Esophagus (tissue), 2 donors: Measurements from ENCODE around the gene FMNL2. TPM values are rescaled to one million over a fixed set of nuclear protein-coding genes. Genes with fewer than 3 reads are reported as not detected.

Experiments
- H3K27ac ChIP-seq, 2 donors: one replicate each; pipeline ENCODE4 v1.5.1; 2013; ENCODE audit warnings: low read depth in 2 of 2, mild to moderate bottlenecking in 2 of 2, inconsistent platforms in 1 of 2, low read length in 1 of 2, moderate library complexity in 1 of 2
- H3K27me3 ChIP-seq, 2 donors: one replicate each; pipeline ENCODE4 v1.6.1; 2013; ENCODE audit warnings: low read length in 2 of 2, control low read depth in 1 of 2, mild to moderate bottlenecking in 1 of 2; ENCODE audit not compliant: insufficient read depth in 2 of 2, control insufficient read depth in 1 of 2
- H3K36me3 ChIP-seq, 2 donors: one replicate each; pipeline ENCODE4 v1.6.1; 2013; ENCODE audit warnings: low read length in 1 of 2; ENCODE audit not compliant: control insufficient read depth in 2 of 2, insufficient read depth in 2 of 2
- H3K4me1 ChIP-seq, 2 donors: one replicate each; pipeline ENCODE4 v1.6.1; 2013; ENCODE audit warnings: low read length in 1 of 2; ENCODE audit not compliant: control insufficient read depth in 2 of 2, insufficient read depth in 2 of 2
- H3K4me3 ChIP-seq, 2 donors: one replicate each; pipeline ENCODE4 v1.5.1; 2013; ENCODE audit warnings: low read length in 2 of 2, mild to moderate bottlenecking in 2 of 2, low read depth in 1 of 2, moderate library complexity in 1 of 2
- H3K9me3 ChIP-seq, 2 donors: one replicate each; pipeline ENCODE4 v1.6.1; 2013; ENCODE audit warnings: mild to moderate bottlenecking in 2 of 2, low read depth in 1 of 2, low read length in 1 of 2, moderate library complexity in 1 of 2; ENCODE audit not compliant: control insufficient read depth in 2 of 2, insufficient read depth in 1 of 2
- WGBS, 2 donors: extraction: QIAGEN DNeasy Blood & Tissue Kit; methylation state at CpG; one replicate each; pipeline ENCODE4 v1.1.7; 2013; 5-methylcytosine and 5-hydroxymethylcytosine counted together
- polyA plus RNA-seq, 2 donors: library from polyadenylated mRNA; stranded (reverse); fragments of 200-250 nt; gene quantifications; one replicate each; pipeline ENCODE4 v1.2.3, GENCODE V29; 2013
- donor health status: healthy with polysubstance abuse.
- donor health status: Bipolar disorder and iron deficiency.

FMNL2 gene
- polyA plus RNA-seq, 2 donors: 4.2 to 5.3 TPM

DNA sequence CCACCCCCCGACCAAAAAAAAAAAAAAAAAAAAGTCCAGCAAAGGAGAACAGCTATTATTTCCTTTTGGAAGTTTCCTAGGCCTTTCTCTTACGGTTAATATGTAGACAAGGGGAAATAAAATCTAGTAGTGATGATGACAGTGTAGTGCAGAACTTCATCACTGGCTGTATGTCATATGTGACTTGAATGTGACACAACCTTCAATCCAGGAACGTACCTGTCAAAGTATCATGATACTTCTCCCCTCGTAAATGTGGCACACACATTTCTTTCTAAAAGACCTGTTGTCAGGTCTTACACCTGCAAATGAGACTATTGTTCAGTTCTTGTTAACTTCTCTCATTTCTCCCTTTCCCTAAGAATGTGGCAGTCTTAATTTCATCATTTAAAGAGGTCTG lies 208.7 kb downstream of the FMNL2 start:
- Histone ChIP-seq H3K36me3 (no peaks in the 10 kb centered on the region), H3K27me3 (no peaks in the 10 kb centered on the region), H3K9me3 (no peaks in the 10 kb centered on the region), H3K4me1 (no peaks in the 10 kb centered on the region), H3K4me3 (no peak overlapping the region), H3K27ac (no peak overlapping the region)
- 84 to 86% methylated on average over 4 of the region's 4 CpGs for WGBS, 2 donors

DNA sequence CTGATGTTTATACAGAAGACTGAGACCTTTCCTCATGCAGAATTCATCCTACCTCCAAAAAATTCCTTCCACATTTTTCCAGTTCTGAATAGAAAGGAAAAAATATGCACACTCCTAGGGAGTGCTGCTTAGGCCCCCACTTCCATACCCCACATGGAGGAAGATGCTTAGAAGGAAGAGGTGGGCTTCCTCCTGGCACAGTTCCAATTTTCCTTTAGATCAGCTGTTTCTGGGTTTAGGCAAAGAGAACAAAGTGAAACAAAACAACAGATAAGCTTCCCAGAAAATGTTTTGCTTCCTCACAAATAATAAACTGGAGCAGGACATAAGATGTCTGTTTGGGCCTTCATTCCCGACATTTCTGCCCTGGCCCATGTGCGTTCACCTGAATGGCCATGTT lies 209.7 kb downstream of the FMNL2 start:
- H3K9me3 ChIP-seq: no peaks in the 10 kb centered on the region
- no peaks in the 10 kb centered on the region for H3K36me3 ChIP-seq
- no peaks in the 10 kb centered on the region for H3K4me1 ChIP-seq
- WGBS, 2 donors: 87 to 98% methylated on average over 2 of the region's 2 CpGs
- H3K27ac ChIP-seq: no peak overlapping the region
- no peak overlapping the region for H3K4me3 ChIP-seq
- H3K27me3 ChIP-seq: no peaks in the 10 kb centered on the region

DNA sequence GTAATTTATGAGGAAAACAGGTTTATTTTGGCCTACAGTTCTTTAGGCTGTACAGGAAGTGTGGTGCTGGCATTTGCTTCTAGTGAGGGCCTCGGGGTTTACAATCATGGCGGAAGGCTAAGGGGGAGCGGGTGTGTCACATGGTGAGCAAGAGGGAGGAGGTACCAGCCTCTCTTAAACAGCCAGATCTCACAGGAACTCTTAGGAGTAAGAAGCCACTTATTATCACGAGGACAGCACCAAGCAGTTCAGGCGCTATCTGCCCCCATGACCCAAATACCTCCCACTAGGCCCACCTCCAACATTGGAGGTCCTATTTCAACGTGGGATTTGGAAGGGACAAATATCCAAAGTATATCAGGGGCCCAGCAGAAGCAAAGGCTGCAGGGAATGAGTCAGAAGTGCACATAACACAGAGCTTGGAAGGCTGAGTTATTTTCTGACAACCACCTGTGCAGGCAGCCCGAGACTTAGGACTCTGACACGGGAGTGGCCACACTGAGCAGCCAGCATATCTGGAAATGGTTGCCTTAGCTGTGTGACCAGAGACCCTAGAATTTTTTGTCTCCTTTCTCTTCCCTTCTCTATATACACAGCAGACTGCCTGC lies 211.4 kb downstream of the FMNL2 start:
- H3K4me1 ChIP-seq: no peaks in the 10 kb centered on the region
- 75 to 85% methylated on average over 8 of the region's 8 CpGs for WGBS, 2 donors
- H3K36me3 ChIP-seq: no peaks in the 10 kb centered on the region
- no peaks in the 10 kb centered on the region for H3K27me3 ChIP-seq
- no peak overlapping the region for H3K27ac ChIP-seq
- H3K9me3 ChIP-seq: no peaks in the 10 kb centered on the region
- no peak overlapping the region for H3K4me3 ChIP-seq

DNA sequence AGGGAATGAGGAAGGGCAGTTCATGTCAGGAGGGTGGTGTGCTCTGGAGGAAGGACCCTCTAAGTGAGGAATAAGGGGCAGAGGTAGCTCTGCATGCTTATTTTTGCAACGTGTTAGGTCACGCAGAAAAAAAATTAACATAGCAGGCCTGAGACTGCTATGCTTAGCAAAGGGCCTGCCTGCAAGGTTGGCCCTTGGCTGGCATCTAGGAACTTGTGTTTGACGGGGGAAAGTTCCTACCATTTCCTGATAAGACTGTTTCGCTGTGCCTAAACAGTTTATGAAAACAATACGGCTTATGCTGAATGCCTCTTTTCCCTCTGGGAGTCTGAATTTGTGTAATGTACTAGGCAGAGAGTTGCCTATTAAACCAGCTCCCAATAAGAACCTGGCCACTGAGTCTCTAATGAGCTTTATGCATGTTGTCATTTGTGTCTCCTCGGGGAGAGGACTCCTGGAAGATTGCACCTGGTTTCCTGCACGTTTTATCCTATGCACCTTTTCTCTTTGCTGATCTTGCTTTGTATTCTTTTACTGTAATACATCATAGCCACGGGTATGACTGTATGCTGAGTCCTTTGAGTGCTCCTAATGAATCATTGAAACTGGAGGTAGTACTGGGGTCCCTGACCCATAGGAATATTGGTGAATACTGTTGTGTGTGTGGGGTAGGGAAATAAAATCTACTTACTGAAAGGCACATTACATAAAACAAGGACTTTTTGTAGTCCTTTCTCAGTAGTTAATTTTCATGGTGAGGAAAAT lies 213.3 kb downstream of the FMNL2 start:
- 69 to 82% methylated on average over 8 of the region's 8 CpGs for WGBS, 2 donors

DNA sequence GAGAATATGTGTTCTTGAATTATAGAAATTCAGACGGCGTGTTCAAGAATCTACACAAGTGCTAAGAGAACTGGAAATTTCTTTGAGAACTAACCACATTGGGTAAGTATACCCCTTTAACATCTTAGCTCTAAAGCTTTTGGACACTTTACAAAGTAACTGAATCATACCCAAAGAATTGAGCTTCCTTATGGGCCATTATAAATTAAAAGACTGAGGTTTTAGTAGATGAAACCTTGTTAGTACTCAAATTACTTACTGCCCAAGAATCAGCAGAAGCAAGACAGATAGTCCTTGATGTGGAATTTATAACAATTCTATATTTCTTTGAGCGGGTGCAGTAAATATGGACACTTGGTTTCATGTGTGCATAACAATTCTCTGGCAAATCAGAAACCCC lies 214.0 kb downstream of the FMNL2 start:
- Histone ChIP-seq H3K36me3 (no peaks in the 10 kb centered on the region), H3K27ac (no peak overlapping the region), H3K4me3 (no peak overlapping the region), H3K27me3 (no peaks in the 10 kb centered on the region), H3K4me1 (no peaks in the 10 kb centered on the region), H3K9me3 (no peaks in the 10 kb centered on the region)
- 97% methylated on average over 3 of the region's 3 CpGs for WGBS, 2 donors

More for the DNA sequence above, 213.3 kb downstream of the FMNL2 start:
- H3K4me1 ChIP-seq: no peaks in the 10 kb centered on the region
- no peaks in the 10 kb centered on the region for H3K36me3 ChIP-seq
- H3K27ac ChIP-seq: no peak overlapping the region
- H3K27me3 ChIP-seq: no peaks in the 10 kb centered on the region
- H3K4me3 ChIP-seq: no peak overlapping the region
- no peaks in the 10 kb centered on the region for H3K9me3 ChIP-seq

DNA sequence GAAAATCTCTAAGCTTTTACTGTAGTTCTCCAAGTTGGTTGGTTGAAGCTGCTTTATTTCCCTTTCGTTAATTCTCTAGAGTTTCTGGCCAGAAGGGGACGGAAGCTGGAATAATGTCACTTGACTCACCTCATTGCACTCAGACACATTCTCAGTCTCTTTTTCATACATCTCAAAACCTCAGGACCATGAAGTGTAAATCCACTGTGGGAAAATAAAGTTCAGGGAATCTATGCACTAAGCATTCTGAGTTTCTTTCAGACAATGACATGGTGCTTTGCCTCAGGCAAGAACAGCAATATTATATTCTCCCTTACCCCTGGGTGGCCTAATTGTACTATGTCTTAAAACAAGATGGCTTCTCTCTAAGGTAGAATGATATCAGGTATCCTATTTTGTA lies 214.4 kb downstream of the FMNL2 start:
- Histone ChIP-seq H3K36me3 (no peaks in the 10 kb centered on the region), H3K4me1 (no peaks in the 10 kb centered on the region), H3K9me3 (no peaks in the 10 kb centered on the region), H3K27ac (no peak overlapping the region), H3K4me3 (no peak overlapping the region), H3K27me3 (no peaks in the 10 kb centered on the region)
- 92 to 94% methylated on average over 2 of the region's 2 CpGs for WGBS, 2 donors

DNA sequence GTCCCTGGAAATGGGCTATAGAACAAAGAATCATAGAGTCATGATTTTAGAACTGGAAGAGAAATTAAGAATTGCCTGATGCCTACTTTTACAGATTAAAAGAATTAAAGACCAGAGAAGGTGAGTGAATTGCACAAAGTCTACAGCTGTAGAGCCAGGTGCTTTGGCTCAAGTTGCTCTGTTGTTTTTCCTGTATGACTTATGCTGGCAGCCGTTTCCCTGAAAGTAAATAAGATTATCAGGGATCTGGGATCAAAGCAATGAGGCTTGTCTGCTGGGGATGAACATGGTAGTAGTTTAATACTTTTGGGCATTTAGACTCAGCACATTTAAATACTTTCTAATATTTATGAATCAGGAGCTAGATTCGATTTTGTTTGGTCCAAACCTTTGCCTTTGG lies 215.4 kb downstream of the FMNL2 start:
- H3K27me3 ChIP-seq: no peaks in the 10 kb centered on the region
- H3K36me3 ChIP-seq: no peaks in the 10 kb centered on the region
- no peaks in the 10 kb centered on the region for H3K4me1 ChIP-seq
- no peaks in the 10 kb centered on the region for H3K9me3 ChIP-seq
- WGBS, 2 donors: 26 to 39% methylated on average over 2 of the region's 2 CpGs
- H3K27ac ChIP-seq: no peak overlapping the region
- H3K4me3 ChIP-seq: no peak overlapping the region

DNA sequence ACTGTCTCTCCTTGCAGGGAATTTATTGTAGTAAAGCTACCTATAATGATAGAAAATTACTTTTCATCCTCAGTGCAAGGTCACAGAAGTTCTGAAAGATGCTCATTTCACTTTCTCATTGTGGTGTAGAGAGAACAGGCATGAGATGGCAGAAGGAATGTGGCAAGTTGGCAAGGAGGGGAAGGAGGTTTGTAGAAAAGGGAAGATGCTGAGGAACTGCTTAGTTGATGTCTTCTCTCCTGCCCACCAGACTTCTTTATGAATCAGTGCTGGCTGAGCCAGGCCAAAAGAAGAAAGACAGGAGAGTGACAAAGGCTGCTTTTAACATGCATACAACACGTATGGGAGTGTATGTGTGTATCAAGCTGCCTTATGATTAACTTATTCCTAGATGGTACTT lies 217.9 kb downstream of the FMNL2 start:
- H3K36me3 ChIP-seq: no peaks in the 10 kb centered on the region
- H3K27ac ChIP-seq: no peak overlapping the region
- WGBS, 2 donors: 78 to 95% methylated on average over 1 of the region's 1 CpG

DNA sequence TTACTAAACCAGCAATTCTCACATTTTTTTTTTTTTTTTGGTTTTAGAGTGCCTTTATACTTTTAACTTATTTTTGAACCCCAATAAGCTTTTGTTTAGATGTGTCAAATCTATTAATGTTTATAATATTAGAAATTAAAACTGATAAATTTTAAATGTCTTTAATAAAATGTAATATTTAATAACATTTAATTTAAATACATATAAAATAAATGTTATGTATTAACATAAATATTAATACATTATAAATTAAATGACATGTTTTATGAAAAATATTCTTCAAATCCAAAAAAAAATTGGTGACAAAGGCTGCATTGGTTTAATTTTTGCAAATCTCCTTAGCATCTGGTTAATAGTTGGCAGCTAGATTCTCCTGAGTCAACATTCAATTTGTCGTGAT lies 218.5 kb downstream of the FMNL2 start:
- H3K9me3 ChIP-seq: no peaks in the 10 kb centered on the region
- H3K4me1 ChIP-seq: no peaks in the 10 kb centered on the region
- H3K36me3 ChIP-seq: no peaks in the 10 kb centered on the region
- peaks cover 0 to 2% of the 10 kb centered on the region in 2 donors for H3K27me3 ChIP-seq
- H3K27ac ChIP-seq: no peak overlapping the region
- H3K4me3 ChIP-seq: no peak overlapping the region
- WGBS, 2 donors: 89 to 94% methylated on average over 1 of the region's 1 CpG

More for the DNA sequence above, 217.9 kb downstream of the FMNL2 start:
- no peaks in the 10 kb centered on the region for H3K9me3 ChIP-seq
- H3K4me3 ChIP-seq: no peak overlapping the region
- no peaks in the 10 kb centered on the region for H3K4me1 ChIP-seq
- peaks cover 0 to 2% of the 10 kb centered on the region in 2 donors for H3K27me3 ChIP-seq

DNA sequence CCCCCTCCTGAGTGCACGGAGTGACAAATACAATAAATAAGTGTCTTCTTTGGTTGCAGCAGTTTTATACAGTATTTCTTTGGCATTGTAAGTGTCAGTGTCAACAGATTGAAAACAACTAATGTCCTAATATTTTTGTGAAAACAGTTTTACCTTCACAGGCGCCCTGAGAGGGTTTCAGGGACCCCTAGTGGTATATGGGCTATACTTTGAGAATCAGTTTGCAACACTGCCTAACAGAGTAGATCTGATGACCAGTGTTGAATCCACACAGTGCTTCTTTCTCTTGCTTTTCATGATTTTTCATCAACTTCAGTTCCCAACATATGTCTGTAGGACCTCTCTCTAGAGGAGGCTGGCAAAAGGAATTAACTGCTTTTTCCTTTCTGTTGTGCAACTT lies 220.1 kb downstream of the FMNL2 start:
- no peaks in the 10 kb centered on the region for H3K9me3 ChIP-seq
- 88% methylated on average over 2 of the region's 2 CpGs for WGBS, 2 donors
- no peak overlapping the region for H3K4me3 ChIP-seq
- peaks cover 0 to 3% of the 10 kb centered on the region in 2 donors for H3K36me3 ChIP-seq
- H3K4me1 ChIP-seq: no peaks in the 10 kb centered on the region
- peaks cover 0 to 2% of the 10 kb centered on the region in 2 donors for H3K27me3 ChIP-seq
- H3K27ac ChIP-seq: no peak overlapping the region
